Naive thymus-derived CD4-positive, alpha-beta T cell (primary cell): ENCODE data around the gene GREM2. TPM values are rescaled to one million over a fixed set of nuclear protein-coding genes. Genes with fewer than 3 reads are reported as not detected.

Experiments used
- ATAC-seq: fragments of 150-1000 bp; cut with Tn5 transposase; 2 replicates; pipeline ENCODE4 v1.10.0; 2021; ENCODE audit warnings: mild to moderate bottlenecking, moderate library complexity
- CTCF ChIA-PET: fragments of 350-600 bp; sonication (Branson Sonifier 250); formaldehyde crosslinking; loops from one replicate; lab custom pipeline; 2021; ENCODE audit warnings: antibody characterized with exemption; lab: Charles Lee
- POLR2A ChIA-PET: fragments of 350-600 bp; sonication (Branson Sonifier 250); formaldehyde crosslinking; loops from one replicate; lab custom pipeline; 2021; ENCODE audit warnings: antibody characterized with exemption, inconsistent platforms; lab: Charles Lee
- DNase-seq, 9 donors: peaks; one replicate each; pipeline versions ENCODE4 v3.0.0 to v3.0.0-alpha.2; 2020 to 2022; ENCODE audit warnings: mixed read lengths in 1 of 9
- H3K27ac ChIP-seq: one replicate; pipeline ENCODE4 v1.7.0; 2013; ENCODE audit warnings: mild to moderate bottlenecking, low read depth, low read length, moderate library complexity
- H3K27me3 ChIP-seq, 2 donors: one replicate each; pipeline ENCODE4 v1.7.0; 2013; ENCODE audit warnings: low read length in 2 of 2, mild to moderate bottlenecking in 2 of 2, moderate library complexity in 2 of 2; ENCODE audit not compliant: control insufficient read depth in 2 of 2, insufficient read depth in 2 of 2
- H3K36me3 ChIP-seq, 3 experiments: 1 replicate in 2 of 3; 2 replicates in 1 of 3; pipeline ENCODE4 v1.7.0; 2013; ENCODE audit warnings: low read length in 3 of 3, mild to moderate bottlenecking in 3 of 3, moderate library complexity in 1 of 3; ENCODE audit not compliant: insufficient read depth in 3 of 3, control insufficient read depth in 2 of 3
- H3K4me1 ChIP-seq, 2 donors: one replicate each; pipeline ENCODE4 v1.7.0; 2013; ENCODE audit warnings: low read length in 2 of 2, mild to moderate bottlenecking in 2 of 2, moderate library complexity in 1 of 2; ENCODE audit not compliant: control insufficient read depth in 2 of 2, insufficient read depth in 2 of 2
- H3K4me3 ChIP-seq: 2 replicates; pipeline ENCODE4 v1.7.0; 2013; ENCODE audit warnings: mild to moderate bottlenecking, low read length
- H3K9me3 ChIP-seq, 3 experiments: 1 replicate in 2 of 3; 2 replicates in 1 of 3; pipeline ENCODE4 v1.7.0; 2013; ENCODE audit warnings: low read length in 3 of 3; ENCODE audit not compliant: control insufficient read depth in 2 of 3
- H3K27ac Mint-ChIP-seq, 9 donors: one replicate each; pipeline ENCODE4 v1.8.0; 2020 to 2022; ENCODE audit warnings: mixed read lengths in 9 of 9, mild to moderate bottlenecking in 8 of 9, moderate library complexity in 5 of 9, inconsistent platforms in 2 of 9
- H3K27me3 Mint-ChIP-seq, 5 donors: one replicate each; pipeline ENCODE4 v1.8.0; 2021 to 2022; ENCODE audit warnings: mixed read lengths in 5 of 5, mild to moderate bottlenecking in 1 of 5
- H3K36me3 Mint-ChIP-seq, 5 donors: one replicate each; pipeline ENCODE4 v1.8.0; 2020 to 2022; ENCODE audit warnings: mixed read lengths in 5 of 5, mild to moderate bottlenecking in 3 of 5, inconsistent platforms in 1 of 5
- H3K4me1 Mint-ChIP-seq, 7 donors: one replicate each; pipeline ENCODE4 v1.8.0; 2020 to 2022; ENCODE audit warnings: mixed read lengths in 7 of 7, mild to moderate bottlenecking in 3 of 7, inconsistent platforms in 1 of 7
- H3K4me3 Mint-ChIP-seq, 10 donors: one replicate each; pipeline ENCODE4 v1.8.0; 2020 to 2022; ENCODE audit warnings: mild to moderate bottlenecking in 10 of 10, mixed read lengths in 10 of 10, moderate library complexity in 6 of 10, inconsistent platforms in 2 of 10
- H3K9me3 Mint-ChIP-seq, 11 donors: one replicate each; pipeline ENCODE4 v1.8.0; 2020 to 2022; ENCODE audit warnings: mixed read lengths in 11 of 11, mild to moderate bottlenecking in 4 of 11, inconsistent platforms in 1 of 11, moderate library complexity in 1 of 11
- intact Hi-C, 2 donors: fragments of 100-400 bp; cut with micrococcal nuclease; formaldehyde crosslinking; loops; one replicate each; pipeline ENCODE4 v1.15.1; 2023
- polyA plus RNA-seq, 2 donors: library from polyadenylated mRNA; unstranded; fragments of 300-500 nt; fragmentation: Illumina TruSeq; gene quantifications; one replicate each; pipeline ENCODE4 v1.2.3, GENCODE V29; 2021
- total RNA-seq, 6 experiments: library from RNA in 5 of 6; stranded (reverse) in 5 of 6; gene quantifications; 1 replicate in 5 of 6; 2 replicates in 1 of 6; pipeline ENCODE4 v1.2.3 and lab custom pipeline; 2021 to 2026

The GREM2 gene
- total and polyA plus RNA-seq, 7 experiments from 2014 or later, result 0.05 to 5.2 (median 0.65) TPM; not detected in 1

DNA sequence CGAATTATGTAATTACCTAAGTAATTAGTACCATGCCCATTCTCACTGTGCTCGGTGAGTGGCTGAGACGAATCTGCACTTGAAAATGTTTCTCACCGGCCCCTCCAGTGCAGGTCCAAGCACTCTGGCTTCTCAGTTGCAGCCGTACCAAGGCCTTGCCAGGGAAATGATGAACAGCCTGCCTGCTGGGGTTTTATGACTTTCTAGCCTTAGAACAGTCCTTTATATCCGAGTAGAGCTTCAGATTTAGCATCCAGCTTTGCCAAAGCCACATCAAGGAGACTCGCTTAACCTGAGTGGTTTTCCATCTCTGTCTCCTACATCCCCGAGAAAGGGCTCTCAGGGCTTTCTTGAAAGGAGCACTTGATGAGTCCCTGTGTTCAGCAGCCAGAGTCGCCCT, 83.4 kb downstream of the GREM2 start:
- peaks cover 0 to 4% (median 0%) of the 10 kb centered on the region in 11 donors for H3K9me3 Mint-ChIP-seq
- no peaks in the 10 kb centered on the region for H3K27me3 Mint-ChIP-seq
- no peaks in the 10 kb centered on the region for H3K4me1 ChIP-seq
- no peaks in the 10 kb centered on the region for H3K9me3 ChIP-seq
- H3K36me3 Mint-ChIP-seq, result no peaks in the 10 kb centered on the region
- DNase-seq, result no peak
- no peaks in the 10 kb centered on the region for H3K36me3 ChIP-seq
- no peak for ATAC-seq
- no peak overlapping the region for H3K4me3 ChIP-seq
- intact Hi-C loops, result no loop called here
- CTCF ChIA-PET, result no interaction called here
- H3K27ac Mint-ChIP-seq, result no peak overlapping the region
- H3K4me3 Mint-ChIP-seq, result no peak overlapping the region
- POLR2A ChIA-PET, result no interaction called here
- no peaks in the 10 kb centered on the region for H3K27me3 ChIP-seq
- H3K27ac ChIP-seq, result no peak overlapping the region
- H3K4me1 Mint-ChIP-seq, result peaks cover 0 to 2% (median 0%) of the 10 kb centered on the region in 7 donors

DNA sequence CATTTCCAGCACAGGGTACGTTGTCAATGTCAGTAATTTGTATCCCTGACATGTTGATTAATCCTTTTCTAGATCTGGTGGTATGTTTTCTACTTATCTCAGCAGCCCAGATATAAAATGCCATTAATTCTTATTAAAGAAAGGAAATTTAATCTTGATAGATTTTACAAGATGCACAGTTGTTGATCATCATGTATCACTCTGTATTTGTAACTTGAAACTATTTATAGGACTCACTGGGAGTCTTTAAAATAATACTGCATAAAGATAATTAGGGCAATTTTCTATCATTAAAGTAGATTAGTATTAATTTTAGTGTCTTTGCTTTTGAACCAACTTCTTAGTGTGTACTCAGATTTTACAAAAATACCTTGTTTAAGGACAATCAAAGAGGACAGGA, 84.9 kb downstream of the GREM2 start:
- H3K27ac Mint-ChIP-seq, result no peak overlapping the region
- ChIA-PET CTCF (no interaction called here), POLR2A (interaction anchor here (0.7 kb wide), 1 partner anchor 12 kb away, joined by 3 read pairs; no protein-coding TSS in a partner anchor)
- Histone ChIP-seq H3K36me3 (no peaks in the 10 kb centered on the region), H3K4me1 (no peaks in the 10 kb centered on the region), H3K9me3 (no peaks in the 10 kb centered on the region), H3K4me3 (no peak overlapping the region), H3K27ac (no peak overlapping the region), H3K27me3 (no peaks in the 10 kb centered on the region)
- H3K9me3 Mint-ChIP-seq, result no peaks in the 10 kb centered on the region
- H3K27me3 Mint-ChIP-seq, result no peaks in the 10 kb centered on the region
- DNase-seq (no peak), ATAC-seq (no peak)
- H3K4me3 Mint-ChIP-seq, result no peak overlapping the region
- no peaks in the 10 kb centered on the region for H3K36me3 Mint-ChIP-seq
- H3K4me1 Mint-ChIP-seq, result no peaks in the 10 kb centered on the region
- intact Hi-C loops, result no loop called here

DNA sequence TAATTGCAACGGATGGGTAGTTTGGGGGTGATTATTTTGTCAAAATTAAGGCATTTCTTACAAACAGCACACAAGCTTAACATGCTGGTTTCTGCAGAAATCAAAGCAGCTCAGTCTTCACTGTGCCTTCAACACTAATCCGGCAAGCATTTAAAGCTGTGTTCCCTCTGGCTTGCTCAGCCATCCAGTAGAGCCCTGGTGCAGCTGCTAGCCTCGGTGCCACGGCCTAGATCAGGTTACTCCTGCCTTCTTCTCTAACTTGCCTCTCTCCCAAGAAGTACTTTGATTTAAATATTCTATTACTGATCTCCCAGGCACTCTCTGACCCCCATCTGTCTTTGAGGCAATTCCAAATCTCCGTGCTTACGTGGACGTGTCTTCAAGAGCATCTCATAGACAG, 85.6 kb downstream of the GREM2 start:
- POLR2A ChIA-PET, result interaction anchor here (0.7 kb wide), 1 partner anchor 12 kb away, joined by 3 read pairs; no protein-coding TSS in a partner anchor
- no peak for DNase-seq
- no peaks in the 10 kb centered on the region for H3K36me3 Mint-ChIP-seq
- CTCF ChIA-PET, result no interaction called here
- intact Hi-C loops, result no loop called here
- no peaks in the 10 kb centered on the region for H3K4me1 ChIP-seq
- H3K9me3 ChIP-seq, result no peaks in the 10 kb centered on the region
- no peaks in the 10 kb centered on the region for H3K9me3 Mint-ChIP-seq
- no peak overlapping the region for H3K4me3 Mint-ChIP-seq
- H3K27me3 ChIP-seq, result no peaks in the 10 kb centered on the region
- no peak for ATAC-seq
- no peaks in the 10 kb centered on the region for H3K4me1 Mint-ChIP-seq
- no peak overlapping the region for H3K4me3 ChIP-seq
- no peak overlapping the region for H3K27ac ChIP-seq
- H3K36me3 ChIP-seq, result no peaks in the 10 kb centered on the region
- H3K27me3 Mint-ChIP-seq, result no peaks in the 10 kb centered on the region
- no peak overlapping the region for H3K27ac Mint-ChIP-seq

DNA sequence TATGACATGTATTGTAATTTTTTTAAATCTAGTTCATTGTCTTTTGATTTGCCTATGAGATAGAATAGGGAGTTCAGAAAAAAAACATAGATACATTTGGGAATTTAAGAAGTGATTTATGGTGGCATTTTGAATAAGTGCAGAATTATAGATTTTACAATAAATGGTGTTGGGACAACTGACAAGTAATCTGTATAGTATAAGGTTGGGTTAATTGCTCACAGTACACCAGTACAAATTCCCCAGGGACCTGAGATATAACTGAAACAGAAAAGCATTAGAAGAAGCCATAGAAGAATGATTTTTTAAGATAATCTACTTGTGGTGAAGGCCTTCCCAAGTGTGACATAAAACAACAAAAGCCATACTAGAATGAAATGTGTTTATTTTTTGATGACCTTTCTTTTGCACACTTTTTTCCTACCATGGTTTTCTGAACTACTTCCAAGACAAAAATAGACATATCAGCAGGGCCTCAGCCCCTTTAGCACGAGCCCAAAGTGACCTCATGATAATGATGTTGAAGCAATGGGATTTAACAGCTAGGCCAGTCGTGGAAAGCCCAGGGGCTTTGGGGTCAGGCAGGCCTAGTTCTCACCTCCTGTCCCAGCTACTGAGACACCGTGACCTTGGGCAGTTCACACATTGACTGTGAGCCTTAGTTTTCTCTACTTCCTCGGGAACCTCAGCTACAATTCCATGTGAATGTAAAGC, 87.4 kb downstream of the GREM2 start:
- H3K27ac Mint-ChIP-seq, result no peak overlapping the region
- CTCF ChIA-PET, result no interaction called here
- no peak overlapping the region for H3K27ac ChIP-seq

DNA sequence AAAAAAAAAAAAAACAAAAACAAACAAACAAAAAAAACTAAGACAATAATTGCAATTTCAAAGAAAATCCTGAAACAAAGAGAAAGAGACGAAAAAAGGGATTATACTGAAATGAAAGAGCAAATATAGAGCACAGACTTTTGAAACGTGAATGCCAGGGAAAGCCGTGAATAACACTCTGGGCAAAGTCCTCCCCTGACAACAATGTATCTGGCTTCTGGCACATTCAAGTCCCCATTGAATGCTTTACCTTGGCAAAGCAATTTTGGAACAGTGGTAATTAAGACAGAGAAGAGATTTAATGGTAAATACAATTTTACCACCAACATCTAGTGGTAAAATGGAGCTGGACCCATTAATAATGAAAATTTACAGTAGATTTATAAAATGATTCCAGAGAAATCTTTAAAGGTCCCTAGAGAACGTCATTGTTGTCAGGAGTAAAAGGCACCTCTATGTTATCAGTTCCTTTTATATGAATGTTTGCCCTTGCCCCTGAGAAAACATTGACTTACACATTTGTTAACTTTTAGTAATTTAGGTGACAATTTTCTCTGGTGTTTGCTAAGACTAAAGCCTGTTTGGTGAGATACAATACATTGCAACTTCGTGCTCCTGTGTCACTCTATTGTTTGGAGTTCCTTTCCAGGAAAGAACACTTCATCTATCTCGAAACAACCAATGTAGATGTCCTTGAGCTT, 89.7 kb downstream of the GREM2 start:
- intact Hi-C loops, result no loop called here
- Mint-ChIP-seq H3K4me1 (no peaks in the 10 kb centered on the region), H3K9me3 (peaks cover 0 to 3% (median 0%) of the 10 kb centered on the region in 11 donors), H3K4me3 (no peak overlapping the region), H3K27me3 (no peaks in the 10 kb centered on the region), H3K27ac (no peak overlapping the region), H3K36me3 (no peaks in the 10 kb centered on the region)
- no peak for DNase-seq
- Histone ChIP-seq H3K4me3 (no peak overlapping the region), H3K27ac (no peak overlapping the region), H3K9me3 (no peaks in the 10 kb centered on the region), H3K36me3 (no peaks in the 10 kb centered on the region), H3K27me3 (no peaks in the 10 kb centered on the region), H3K4me1 (no peaks in the 10 kb centered on the region)
- POLR2A ChIA-PET, result no interaction called here
- ATAC-seq, result no peak
- CTCF ChIA-PET, result no interaction called here

More for the DNA sequence above, 87.4 kb downstream of the GREM2 start:
- H3K27me3 ChIP-seq, result no peaks in the 10 kb centered on the region
- Mint-ChIP-seq H3K4me1 (no peaks in the 10 kb centered on the region), H3K27me3 (no peaks in the 10 kb centered on the region), H3K4me3 (no peak overlapping the region), H3K36me3 (no peaks in the 10 kb centered on the region), H3K9me3 (peaks cover 0 to 3% (median 0%) of the 10 kb centered on the region in 11 donors)
- ATAC-seq, result no peak
- no peak overlapping the region for H3K4me3 ChIP-seq
- H3K36me3 ChIP-seq, result no peaks in the 10 kb centered on the region
- intact Hi-C loops, result no loop called here
- H3K4me1 ChIP-seq, result no peaks in the 10 kb centered on the region
- no peaks in the 10 kb centered on the region for H3K9me3 ChIP-seq
- no peak for DNase-seq
- POLR2A ChIA-PET, result no interaction called here

DNA sequence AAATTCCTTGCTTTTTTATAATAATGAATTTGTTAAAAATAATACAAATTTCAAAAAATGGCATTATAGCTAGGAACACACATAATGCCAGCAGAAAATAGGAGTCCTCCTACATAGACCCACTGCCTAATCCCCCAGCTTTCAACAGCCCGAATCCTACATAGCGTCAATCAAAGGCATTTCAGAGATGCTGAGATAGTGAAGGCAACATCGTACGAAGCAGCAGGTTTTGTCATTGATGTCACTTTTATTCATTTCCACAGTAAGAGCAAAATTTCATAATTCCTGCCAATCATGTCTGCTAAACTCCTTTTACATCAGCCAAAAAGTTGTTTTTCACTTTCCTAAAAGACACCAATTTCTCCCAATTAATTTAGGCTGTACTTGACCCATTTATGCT, 94.1 kb downstream of the GREM2 start:
- CTCF ChIA-PET, result no interaction called here
- intact Hi-C loops, result no loop called here
- ATAC-seq, result no peak

More for the DNA sequence above, 94.1 kb downstream of the GREM2 start:
- Histone ChIP-seq H3K36me3 (no peaks in the 10 kb centered on the region), H3K4me1 (no peaks in the 10 kb centered on the region), H3K27me3 (no peaks in the 10 kb centered on the region), H3K27ac (no peak overlapping the region), H3K9me3 (no peaks in the 10 kb centered on the region), H3K4me3 (no peak overlapping the region)
- H3K4me1 Mint-ChIP-seq, result peaks cover 0 to 2% (median 0%) of the 10 kb centered on the region in 7 donors
- POLR2A ChIA-PET, result no interaction called here
- peaks cover 0 to 3% (median 0%) of the 10 kb centered on the region in 5 donors for H3K27me3 Mint-ChIP-seq
- H3K27ac Mint-ChIP-seq, result no peak overlapping the region
- H3K9me3 Mint-ChIP-seq, result peaks cover 0 to 4% (median 0%) of the 10 kb centered on the region in 11 donors
- DNase-seq, result no peak
- no peak overlapping the region for H3K4me3 Mint-ChIP-seq
- H3K36me3 Mint-ChIP-seq, result peaks cover 0 to 2% (median 0%) of the 10 kb centered on the region in 5 donors
